Esophagus squamous epithelium (tissue), 5 donors: Measurements from ENCODE around the gene CD86. TPM values are rescaled to one million over a fixed set of nuclear protein-coding genes. Genes with fewer than 3 reads are reported as not detected.

Experiments used
- DNase-seq: peaks from one replicate; lab custom pipeline; 2025; lab: John Stamatoyannopoulos, UW
- H3K27ac ChIP-seq, 4 donors: fragments of 200-600 bp; sonication (generic); one replicate each; pipeline ENCODE4 v1.5.1; 2016 to 2019; ENCODE audit warnings: mild to moderate bottlenecking in 1 of 4
- H3K27me3 ChIP-seq, 4 donors: fragments of 200-600 bp; sonication (generic); 1 replicate in 3 of 4; 2 replicates in 1 of 4; pipeline versions ENCODE4 v1.5.1 to v1.6.0; 2017 to 2021; ENCODE audit warnings: antibody characterized with exemption in 1 of 4
- H3K36me3 ChIP-seq, 3 donors: fragments of 200-600 bp; sonication (generic); one replicate each; pipeline ENCODE4 v1.5.1; 2016 to 2019
- H3K4me1 ChIP-seq, 3 donors: fragments of 200-600 bp; sonication (generic); one replicate each; pipeline ENCODE4 v1.5.1; 2017 to 2019
- H3K4me3 ChIP-seq, 4 donors: fragments of 200-600 bp; sonication (generic); 1 replicate in 3 of 4; 2 replicates in 1 of 4; pipeline ENCODE4 v1.5.1; 2016 to 2019; ENCODE audit warnings: mild to moderate bottlenecking in 2 of 4, moderate library complexity in 1 of 4
- H3K9me3 ChIP-seq, 3 donors: fragments of 200-600 bp; sonication (generic); one replicate each; pipeline ENCODE4 v1.5.1; 2016 to 2019
- CTCF ChIP-seq, 6 experiments: fragments of 450-650 bp in 4 of 6; fragments of 200-600 bp in 2 of 6; sonication (generic) in 2 of 6; IDR thresholded peaks; one replicate each; pipeline ENCODE4 v1.5.1; 2016 to 2019; ENCODE audit warnings: antibody characterized with exemption in 6 of 6, mild to moderate bottlenecking in 4 of 6, moderate library complexity in 4 of 6
- POLR2A ChIP-seq, 4 donors: fragments of 450-650 bp; IDR thresholded peaks; one replicate each; pipeline ENCODE4 v1.6.1; 2017; ENCODE audit warnings: antibody characterized with exemption in 4 of 4, mild to moderate bottlenecking in 4 of 4, moderate library complexity in 3 of 4
- WGBS, 2 donors: methylation state at CpG; one replicate each; pipeline ENCODE4 v1.1.5; 2018; 5-methylcytosine and 5-hydroxymethylcytosine counted together
- intact Hi-C: fragments of 100-400 bp; cut with DNase I; formaldehyde crosslinking; loops from one replicate; pipeline ENCODE4 v1.15.0; 2022
- total RNA-seq, 4 donors: library from RNA; depleted of rRNA; stranded (reverse); fragments of >200 nt; gene quantifications; one replicate each; pipeline ENCODE4 v1.1.0, GENCODE V29; 2016
- donor health status: DM: yes; HTN: yes; CAD: no.

CD86 gene
- total RNA-seq, result 10 to 100 TPM in 1 of 4 donors, 1 to 10 TPM in 2, under 1 TPM in 1; 0.42 to 11.1 (median 3.3) TPM

- Histone ChIP-seq H3K36me3 (no peaks in the 10 kb centered on the region), H3K27ac (peak within 1 kb of the TSS in 1 of 4 donors; percentile 29), H3K9me3 (no peaks in the 10 kb centered on the region), H3K4me1 (no peaks in the 10 kb centered on the region), H3K27me3 (no peaks in the 10 kb centered on the region), H3K4me3 (peak within 1 kb of the TSS in 2 of 4 donors; percentile 17 to 27)
- intact Hi-C loops, result no loop called here
- TF ChIP-seq CTCF (IDR thresholded peaks at IDR 0.05), result no peak
- TF ChIP-seq POLR2A (IDR thresholded peaks at IDR 0.05), result peak in 2 of 4 donors; percentile 37 to 62
- DNase-seq, result no peak
- WGBS, 2 donors, result 36 to 45% methylated on average over 3 of the region's 3 CpGs
These were observed at the start of gene CD86 for GRCh38 chr3:122055215-122055614. CD86 (plus strand) TSS chr3:122055362; CDS start chr3:122055490, 128 bp downstream.

GRCh38 chr3:122006267-122006666 lies 48.9 kb upstream of the CD86 start:
- TF ChIP-seq CTCF (IDR thresholded peaks at IDR 0.05) (no peak), POLR2A (IDR thresholded peaks at IDR 0.05) (no peak)
- WGBS, 2 donors, result 78 to 83% methylated on average over 2 of the region's 2 CpGs
- intact Hi-C loops, result no loop called here

GRCh38 chr3:122008166-122008565 lies 47.0 kb upstream of the CD86 start:
- WGBS, 2 donors, result 82 to 83% methylated on average over 2 of the region's 2 CpGs
- TF ChIP-seq POLR2A (IDR thresholded peaks at IDR 0.05) (no peak), CTCF (IDR thresholded peaks at IDR 0.05) (no peak)
- no peaks in the 10 kb centered on the region for H3K36me3 ChIP-seq
- intact Hi-C loops, result no loop called here
- no peaks in the 10 kb centered on the region for H3K27me3 ChIP-seq
- H3K9me3 ChIP-seq, result no peaks in the 10 kb centered on the region
- H3K4me1 ChIP-seq, result peaks cover 2 to 11% (median 5%) of the 10 kb centered on the region in 3 donors
- H3K4me3 ChIP-seq, result no peak overlapping the region
- no peak for DNase-seq
- H3K27ac ChIP-seq, result no peak overlapping the region

More at GRCh38 chr3:122006267-122006666, 48.9 kb upstream of the CD86 start:
- Histone ChIP-seq H3K4me1 (peaks cover 0 to 7% (median 5%) of the 10 kb centered on the region in 3 donors), H3K4me3 (no peak overlapping the region), H3K27me3 (no peaks in the 10 kb centered on the region), H3K9me3 (no peaks in the 10 kb centered on the region), H3K27ac (no peak overlapping the region), H3K36me3 (peaks cover 0 to 7% (median 0%) of the 10 kb centered on the region in 3 donors)
- no peak for DNase-seq

- H3K4me1 ChIP-seq, result peaks cover 0 to 15% (median 3%) of the 10 kb centered on the region in 3 donors
- no peak for TF ChIP-seq CTCF (IDR thresholded peaks at IDR 0.05)
- TF ChIP-seq POLR2A (IDR thresholded peaks at IDR 0.05), result no peak
- WGBS, 2 donors, result 77% methylated on average over 2 of the region's 2 CpGs
- no peaks in the 10 kb centered on the region for H3K27me3 ChIP-seq
- no peak overlapping the region for H3K27ac ChIP-seq
- H3K4me3 ChIP-seq, result no peak overlapping the region
- H3K9me3 ChIP-seq, result no peaks in the 10 kb centered on the region
- H3K36me3 ChIP-seq, result no peaks in the 10 kb centered on the region
- no peak for DNase-seq
- intact Hi-C loops, result no loop called here
These were observed 44.7 kb upstream of the CD86 start for GRCh38 chr3:122010506-122010905.

- Histone ChIP-seq H3K36me3 (no peaks in the 10 kb centered on the region), H3K27ac (no peak overlapping the region), H3K27me3 (no peaks in the 10 kb centered on the region), H3K4me1 (peaks cover 0 to 15% (median 3%) of the 10 kb centered on the region in 3 donors), H3K9me3 (no peaks in the 10 kb centered on the region), H3K4me3 (no peak overlapping the region)
- 43 to 54% methylated on average over 4 of the region's 4 CpGs for WGBS, 2 donors
- no peak for DNase-seq
- intact Hi-C loops, result no loop called here
- TF ChIP-seq POLR2A (IDR thresholded peaks at IDR 0.05) (no peak), CTCF (IDR thresholded peaks at IDR 0.05) (no peak)
These were observed 43.8 kb upstream of the CD86 start for GRCh38 chr3:122011396-122011795.
